Esophagus muscularis mucosa (tissue), 4 donors: ENCODE data around the gene TUBB3.

Experiments used
- CTCF ChIP-seq, 3 experiments: fragments of 200-600 bp in 2 of 3; fragments of 450-650 bp in 1 of 3; sonication (generic) in 2 of 3; IDR thresholded peaks; one replicate each; pipeline ENCODE4 v1.5.1; 2017 to 2019; ENCODE audit warnings: antibody characterized with exemption in 3 of 3, mild to moderate bottlenecking in 2 of 3, moderate library complexity in 1 of 3
- EP300 ChIP-seq: sonication (generic); formaldehyde crosslinking; IDR thresholded peaks from one replicate; pipeline ENCODE4 v1.6.1; 2017; ENCODE audit warnings: antibody characterized with exemption
- POLR2A ChIP-seq: fragments of 450-650 bp; IDR thresholded peaks from one replicate; pipeline ENCODE4 v1.6.1; 2017; ENCODE audit warnings: antibody characterized with exemption, moderate library complexity, mild to moderate bottlenecking, low read depth
- POLR2AphosphoS5 ChIP-seq, 2 donors: sonication (generic); formaldehyde crosslinking; IDR thresholded peaks; one replicate each; pipeline ENCODE4 v1.6.1; 2017; ENCODE audit warnings: antibody characterized with exemption in 2 of 2

- TF ChIP-seq CTCF (IDR thresholded peaks at IDR 0.05) (no peak), POLR2AphosphoS5 (IDR thresholded peaks at IDR 0.05) (no peak), EP300 (no peak), POLR2A (no peak)
Observed at GRCh38 chr16:89974870-89975269, 51.7 kb downstream of the TUBB3 start.
